TTC549 (cell line): Measurements from ENCODE around the gene GIPC3.
"Not testable (repeated sequence)": the region's sequence is repeated elsewhere in the genome, so short reads cannot be mapped to it uniquely, and the experiment has no call there.

ENCODE experiments used
- FAIRE-seq: peaks from 2 replicates; lab custom pipeline; 2012; peaks lifted over from hg19 to GRCh38; lab: Jason Lieb, UNC

GIPC3 gene

DNA sequence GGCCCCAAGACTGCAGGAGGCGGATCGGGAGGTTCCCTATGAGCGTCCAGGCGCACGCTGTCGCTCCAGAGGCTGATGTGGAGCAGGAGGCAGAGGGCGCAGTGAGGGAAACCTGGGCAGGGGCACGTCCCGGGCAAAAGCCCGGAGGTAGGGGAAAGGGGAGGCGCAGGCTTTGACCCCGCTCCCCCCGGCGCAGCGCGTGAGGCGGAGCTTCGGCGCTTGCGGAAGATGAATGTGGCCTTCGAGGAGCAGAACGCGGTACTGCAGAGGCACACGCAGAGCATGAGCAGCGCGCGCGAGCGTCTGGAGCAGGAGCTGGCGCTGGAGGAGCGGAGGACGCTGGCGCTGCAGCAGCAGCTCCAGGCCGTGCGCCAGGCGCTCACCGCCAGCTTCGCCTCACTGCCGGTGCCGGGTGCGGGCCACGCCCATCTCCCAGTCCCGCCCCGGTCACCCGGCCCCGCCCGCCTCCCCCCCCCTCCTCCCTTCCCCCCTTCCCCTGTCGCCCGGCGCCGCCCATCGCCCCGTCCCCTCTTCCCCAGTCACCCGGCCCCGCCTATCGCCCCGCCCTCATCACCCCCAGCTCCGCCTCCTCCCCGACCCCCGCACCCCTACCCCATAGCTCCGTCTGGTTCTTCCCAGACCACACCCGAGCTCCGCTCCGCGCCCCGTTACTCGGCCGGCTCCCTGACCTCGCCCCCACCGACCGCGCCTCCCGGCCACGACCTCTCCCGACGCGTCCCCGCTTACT, 8.4 kb upstream of the GIPC3 start:
- no peak for FAIRE-seq

DNA sequence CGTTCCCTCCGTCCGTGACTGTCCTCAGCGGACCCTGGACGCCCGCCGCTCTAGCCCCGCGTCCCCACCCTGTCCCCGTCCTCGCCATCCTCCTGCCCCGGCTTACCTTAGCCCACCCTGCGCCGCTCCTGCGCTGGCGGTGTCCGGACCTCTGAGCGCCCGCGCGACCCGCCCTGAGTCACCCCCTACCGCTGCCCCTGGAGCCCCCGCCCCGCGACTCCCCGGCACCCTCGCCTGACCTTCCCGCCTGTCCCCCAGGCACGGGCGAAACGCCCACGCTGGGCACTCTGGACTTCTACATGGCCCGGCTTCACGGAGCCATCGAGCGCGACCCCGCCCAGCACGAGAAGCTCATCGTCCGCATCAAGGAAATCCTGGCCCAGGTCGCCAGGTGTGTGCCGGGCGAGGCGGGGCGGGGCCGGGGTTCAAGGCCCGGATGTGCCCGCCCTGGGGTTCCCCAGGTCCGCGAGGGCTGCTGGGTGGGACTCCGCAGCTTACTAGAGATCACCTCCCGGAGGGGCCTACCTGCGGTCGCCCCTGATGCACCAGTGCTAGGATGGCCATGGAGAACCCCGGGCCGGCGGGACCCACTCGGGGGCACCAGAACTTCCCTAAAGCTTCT, 7.4 kb upstream of the GIPC3 start:
- FAIRE-seq = no peak

DNA sequence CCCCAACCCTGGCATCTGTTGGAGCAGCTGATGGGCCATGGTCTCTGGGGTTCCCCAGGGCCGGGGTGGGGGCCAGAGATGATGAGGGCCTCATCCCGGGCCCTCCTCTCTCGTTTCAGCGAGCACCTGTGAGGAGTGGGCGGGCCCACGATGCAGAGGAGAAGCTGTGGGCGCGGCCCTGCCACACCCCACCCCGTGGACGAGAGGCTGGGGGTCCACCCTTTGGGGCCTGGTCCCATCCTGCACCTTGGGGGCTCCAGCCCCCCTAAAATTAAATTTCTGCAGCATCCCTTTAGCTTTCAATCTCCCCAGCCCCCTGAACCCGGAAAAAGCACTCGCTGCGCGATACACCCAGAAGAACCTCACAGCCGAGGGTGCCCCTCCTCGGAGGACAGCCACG, 6.9 kb upstream of the GIPC3 start:
- no peak for FAIRE-seq

DNA sequence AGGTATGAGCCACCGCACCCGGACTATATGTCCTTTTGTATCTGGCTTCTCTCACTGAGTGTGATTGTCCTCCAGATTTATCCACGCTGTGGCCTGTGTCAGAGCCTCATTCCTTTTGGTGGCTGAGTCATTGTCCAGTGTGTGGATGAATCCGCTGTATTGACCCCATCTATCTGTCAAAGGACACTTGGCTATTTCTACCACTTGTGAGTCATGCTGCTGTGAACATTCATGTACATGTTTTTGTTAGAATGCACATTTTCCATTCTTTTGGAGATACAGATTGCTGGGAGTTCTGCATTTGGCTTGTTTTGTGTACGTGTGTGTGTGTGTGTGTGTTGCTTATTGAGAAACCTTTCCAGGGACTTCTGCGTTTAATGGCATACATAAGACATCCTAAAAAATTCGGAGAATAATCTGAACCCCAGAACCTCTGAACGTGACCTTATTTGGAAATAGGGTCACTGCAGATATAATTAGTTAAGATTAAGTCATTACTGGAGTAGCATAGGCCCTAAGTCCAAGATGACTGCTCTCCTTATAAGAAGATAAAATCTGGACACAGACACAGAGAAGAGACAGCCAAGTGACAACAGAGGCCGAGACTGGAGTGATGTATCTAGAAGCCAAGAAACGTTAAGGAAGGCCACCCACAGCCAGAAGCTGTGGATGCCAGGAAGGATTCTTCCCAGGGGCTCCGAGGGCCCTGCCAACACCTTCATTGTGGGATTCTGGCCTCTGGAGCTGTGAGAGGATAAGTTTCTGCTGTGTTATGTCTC, 4.9 kb upstream of the GIPC3 start:
- FAIRE-seq = no peak

DNA sequence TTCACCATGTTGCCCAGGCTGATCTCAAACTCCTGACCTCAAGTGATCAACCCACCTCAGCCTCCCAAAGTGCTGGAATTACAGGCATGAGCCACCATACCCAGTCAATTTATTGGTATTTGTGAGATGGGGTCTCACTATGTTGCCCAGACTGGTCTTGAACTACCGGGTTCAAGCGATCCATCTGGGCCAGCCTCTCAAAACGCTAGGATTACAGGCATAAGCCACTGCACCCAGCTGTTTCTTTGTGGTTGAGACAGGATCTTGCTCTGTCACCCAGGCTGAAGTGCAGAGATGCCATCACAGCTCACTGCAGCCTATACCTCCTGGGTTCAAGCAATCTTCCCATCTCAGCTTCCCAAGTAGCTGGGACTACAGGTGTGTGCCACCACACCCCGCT, 3.5 kb upstream of the GIPC3 start:
- not testable (repeated sequence) for FAIRE-seq

DNA sequence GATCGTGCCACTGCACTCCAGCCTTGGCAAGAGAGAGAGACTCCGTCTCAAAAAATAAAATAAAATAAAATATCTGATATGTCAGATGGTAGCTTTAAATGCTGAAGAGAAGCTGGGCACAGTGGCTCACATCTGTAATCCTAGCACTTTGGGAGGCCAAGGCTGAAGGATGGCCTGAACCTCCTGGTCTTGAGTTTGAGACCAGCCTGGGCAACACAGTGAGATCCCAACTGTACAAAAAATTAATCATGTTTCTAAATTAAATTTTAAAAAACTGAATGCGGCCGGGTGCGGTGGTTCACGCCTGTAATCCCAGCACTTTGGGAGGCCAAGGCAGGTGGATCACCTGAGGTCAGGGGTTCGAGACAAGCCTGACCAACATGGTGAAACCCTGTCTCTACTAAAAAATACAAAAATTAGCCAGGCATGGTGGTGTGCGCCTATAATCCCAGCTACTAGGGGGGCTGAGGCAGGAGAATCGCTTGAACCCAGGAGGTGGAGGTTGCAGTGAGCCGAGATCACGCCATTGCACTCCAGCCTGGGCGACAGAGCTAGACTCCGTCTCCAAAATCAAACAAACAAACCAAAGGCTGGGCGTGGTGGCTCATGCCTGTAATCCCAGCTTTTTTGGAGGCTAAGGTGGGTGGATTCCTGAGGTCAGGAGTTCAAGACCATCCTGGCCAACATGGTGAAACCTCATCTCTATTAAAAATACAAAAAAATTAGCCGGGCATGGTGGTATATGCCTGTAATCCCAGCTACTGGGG, 1.1 kb upstream of the GIPC3 start:
- not testable (repeated sequence) for FAIRE-seq

DNA sequence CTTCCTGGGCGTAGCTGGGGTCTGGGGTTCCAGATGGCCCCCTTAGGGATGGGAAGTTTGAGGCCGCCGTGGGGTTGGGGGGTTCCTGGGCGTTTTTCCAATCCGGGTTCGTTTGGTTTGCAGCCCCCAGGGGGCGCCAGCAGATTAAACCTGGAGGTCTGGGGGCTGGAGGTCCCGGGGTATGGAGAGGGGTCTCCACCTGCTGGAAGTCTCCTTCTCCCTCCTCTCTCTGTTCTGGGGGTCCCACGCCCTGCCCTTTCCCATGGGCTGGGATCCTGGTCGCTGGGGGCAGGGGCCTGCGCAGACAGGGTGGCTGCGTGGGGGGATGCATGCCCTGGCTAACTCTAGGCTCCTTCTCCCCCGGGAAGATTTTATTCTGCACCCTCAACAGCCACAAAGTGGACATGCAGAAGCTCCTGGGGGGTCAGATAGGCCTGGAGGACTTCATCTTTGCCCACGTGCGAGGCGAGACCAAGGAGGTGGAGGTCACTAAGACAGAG, 899 bp downstream of the GIPC3 start:
- no peak for FAIRE-seq

DNA sequence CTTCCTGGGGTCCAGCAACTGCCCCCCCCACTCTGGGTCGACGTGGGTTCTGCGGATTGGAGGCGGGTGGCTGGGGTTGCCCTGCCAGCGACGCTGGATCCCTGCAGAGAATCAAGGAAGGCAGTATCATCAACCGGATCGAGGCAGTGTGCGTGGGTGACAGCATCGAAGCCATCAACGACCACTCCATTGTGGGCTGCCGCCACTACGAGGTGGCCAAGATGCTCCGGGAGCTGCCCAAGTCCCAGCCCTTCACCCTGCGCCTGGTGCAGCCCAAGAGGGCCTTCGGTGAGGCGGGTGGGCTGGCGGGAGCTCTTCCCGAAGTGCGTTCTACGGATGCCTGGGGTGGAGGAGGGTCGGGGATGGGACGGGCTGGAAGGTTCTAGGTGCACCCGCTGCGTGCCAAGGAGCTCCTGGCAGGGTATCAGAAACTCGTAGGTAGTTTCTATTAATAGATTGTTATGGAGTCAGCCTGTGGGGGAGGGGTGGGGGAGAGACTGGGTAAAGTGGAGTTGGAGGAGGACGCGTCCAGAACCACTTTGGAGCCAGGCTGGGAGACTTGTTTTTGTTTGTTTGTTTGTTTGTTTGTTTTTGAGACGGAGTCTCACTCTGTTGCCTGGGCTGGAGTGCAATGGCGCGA, 1.5 kb downstream of the GIPC3 start:
- FAIRE-seq = no peak

DNA sequence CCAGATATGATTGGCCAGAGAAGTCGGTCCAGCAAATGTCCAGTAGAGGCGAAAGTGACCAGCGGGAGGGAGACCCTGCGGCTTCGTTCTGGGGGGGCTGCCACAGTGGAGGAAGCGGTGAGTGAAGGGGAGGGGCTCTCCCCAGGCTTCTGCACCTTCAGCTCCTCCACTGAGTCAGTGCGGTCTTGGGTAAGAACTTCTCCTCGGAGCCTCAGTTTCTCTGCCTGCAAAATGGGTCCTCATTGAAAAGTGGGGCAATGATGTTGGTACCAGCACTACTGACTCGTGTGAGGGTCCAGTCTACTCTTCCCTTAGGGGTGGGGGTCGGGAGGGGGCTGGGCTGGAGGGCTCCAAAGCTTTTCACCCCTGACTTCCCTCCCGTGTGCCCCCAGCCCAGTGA, 4.2 kb downstream of the GIPC3 start:
- FAIRE-seq = no peak

DNA sequence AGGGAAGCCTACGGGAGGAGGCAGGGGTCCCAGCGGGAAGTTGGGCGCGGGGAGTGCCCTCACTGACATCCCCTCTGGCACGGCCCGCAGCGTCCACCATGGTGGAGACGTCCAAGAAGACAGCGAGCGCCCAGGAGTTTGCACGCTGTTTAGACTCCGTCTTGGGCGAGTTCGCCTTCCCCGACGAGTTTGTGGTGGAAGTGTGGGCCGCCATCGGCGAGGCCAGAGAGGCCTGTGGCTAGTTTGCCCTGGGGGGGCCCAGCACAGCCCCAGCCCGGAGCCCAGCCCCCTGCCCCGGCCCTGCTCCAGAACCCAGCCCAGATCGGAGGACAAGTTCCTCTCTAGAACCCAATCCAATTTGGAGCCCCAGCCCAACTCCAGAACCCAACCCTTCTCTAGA, 4.7 kb downstream of the GIPC3 start:
- no peak for FAIRE-seq

DNA sequence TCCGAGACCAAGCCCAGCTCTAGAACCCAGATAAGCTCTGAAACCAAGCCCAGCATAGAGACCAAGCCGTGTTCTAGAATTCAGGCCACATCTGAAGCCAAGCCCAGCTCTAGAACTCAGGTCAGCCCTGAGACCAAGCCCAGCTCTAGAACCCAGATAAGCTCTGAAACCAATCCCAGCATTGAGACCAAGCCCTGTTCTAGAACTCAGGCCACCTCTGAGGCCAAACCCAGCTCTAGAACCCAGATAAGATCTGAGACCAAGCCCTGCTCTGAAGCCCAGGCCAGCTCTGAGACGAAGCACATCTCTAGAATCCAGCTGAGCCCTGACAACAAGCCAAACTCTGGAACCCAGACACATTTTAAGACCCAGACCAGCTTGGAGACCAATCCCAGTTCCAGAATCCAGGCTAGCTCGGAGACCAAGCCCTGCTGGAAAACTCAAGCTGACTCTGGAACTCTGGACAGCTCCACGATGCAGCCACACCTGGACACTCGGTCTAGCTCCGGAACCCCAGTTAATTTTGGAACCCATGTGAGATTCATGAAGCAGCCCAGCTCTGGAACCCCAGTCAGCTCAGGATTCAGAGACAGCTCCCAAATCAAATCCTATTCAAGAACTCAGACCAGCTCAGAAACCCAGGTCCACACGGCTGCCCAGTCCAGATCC, 5.8 kb downstream of the GIPC3 start:
- no peak for FAIRE-seq

DNA sequence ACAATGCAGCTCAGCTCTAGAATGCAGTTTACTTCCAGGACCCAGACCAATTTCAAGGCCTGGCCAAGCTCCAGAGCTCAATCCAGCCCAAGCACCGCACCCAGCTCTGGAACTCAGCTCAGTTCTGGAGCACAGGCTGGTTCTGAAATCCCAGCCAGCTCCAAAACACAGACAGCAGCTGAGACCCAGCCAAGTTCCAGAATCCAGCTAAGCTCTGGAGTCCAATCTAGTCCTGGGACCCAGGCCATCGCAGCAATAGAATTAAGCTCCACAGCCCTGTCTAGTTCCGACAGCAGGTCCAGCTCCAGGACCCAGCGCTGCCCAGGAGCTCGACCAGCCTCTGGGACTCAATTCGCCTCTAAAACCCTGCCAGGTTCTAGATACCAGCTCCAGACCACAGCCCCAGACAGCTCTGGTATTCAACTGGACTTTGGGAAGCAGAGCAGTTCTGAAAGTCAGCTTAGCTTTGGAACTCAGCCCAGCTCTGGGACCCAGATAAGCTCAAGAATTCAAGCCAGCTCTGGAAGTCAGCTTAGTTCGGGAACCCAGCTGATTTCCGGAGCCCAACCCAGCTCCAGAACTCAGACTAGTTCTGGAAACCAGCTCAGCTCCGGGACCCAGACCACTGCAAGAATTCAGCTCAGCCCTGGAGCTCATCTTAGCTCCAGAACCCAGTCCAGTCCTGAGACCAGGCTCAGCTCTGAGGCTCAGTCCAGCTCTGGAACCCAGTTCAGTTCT, 6.8 kb downstream of the GIPC3 start:
- no peak for FAIRE-seq

DNA sequence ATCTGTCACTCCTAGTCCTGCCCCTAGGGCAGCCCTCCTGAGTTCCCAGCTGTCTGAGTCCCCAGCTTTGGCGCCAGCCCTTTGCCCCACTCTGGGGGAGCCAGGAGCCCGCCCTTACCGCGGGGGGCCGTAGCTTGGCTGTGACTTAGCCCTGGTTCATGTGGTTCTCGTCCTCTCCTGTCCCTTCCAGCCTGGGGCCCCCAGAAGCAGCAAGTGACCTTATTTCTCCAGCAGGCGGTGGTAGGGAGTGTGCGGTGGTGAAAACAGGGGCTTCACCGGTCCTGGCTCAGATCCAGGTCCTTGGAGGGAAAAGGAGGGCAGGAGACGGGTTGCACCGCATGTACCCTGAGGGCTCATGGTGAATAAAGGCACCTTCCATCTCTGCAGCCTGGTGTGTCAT, 7.9 kb downstream of the GIPC3 start:
- no peak for FAIRE-seq

DNA sequence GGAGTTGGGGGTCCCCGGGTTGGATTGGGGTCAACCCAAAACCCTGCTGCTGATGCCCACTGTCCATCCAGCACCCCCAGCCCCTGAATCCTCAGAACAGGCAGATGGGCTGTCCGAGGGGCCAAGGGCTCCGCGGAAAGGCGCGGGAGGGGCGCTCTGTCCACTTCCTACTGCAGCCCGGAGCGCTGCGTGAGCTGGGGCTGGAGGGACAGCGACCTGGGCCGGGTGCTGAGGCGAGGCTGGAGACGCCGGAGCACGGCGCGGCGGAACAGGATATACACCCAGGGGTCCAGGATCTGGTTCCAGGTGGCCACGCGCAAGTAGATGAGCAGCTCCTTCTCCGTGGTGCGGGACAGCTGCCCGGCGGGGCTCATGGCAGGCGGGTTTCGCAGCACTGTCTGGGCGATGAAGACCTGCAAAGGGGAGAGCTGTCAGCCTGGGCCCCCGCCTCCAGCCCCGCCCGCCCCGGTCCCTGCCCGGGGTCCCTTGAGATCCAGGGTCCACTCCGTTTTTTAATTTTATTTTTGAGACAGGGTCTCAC, 10.3 kb downstream of the GIPC3 start:
- FAIRE-seq = no peak

DNA sequence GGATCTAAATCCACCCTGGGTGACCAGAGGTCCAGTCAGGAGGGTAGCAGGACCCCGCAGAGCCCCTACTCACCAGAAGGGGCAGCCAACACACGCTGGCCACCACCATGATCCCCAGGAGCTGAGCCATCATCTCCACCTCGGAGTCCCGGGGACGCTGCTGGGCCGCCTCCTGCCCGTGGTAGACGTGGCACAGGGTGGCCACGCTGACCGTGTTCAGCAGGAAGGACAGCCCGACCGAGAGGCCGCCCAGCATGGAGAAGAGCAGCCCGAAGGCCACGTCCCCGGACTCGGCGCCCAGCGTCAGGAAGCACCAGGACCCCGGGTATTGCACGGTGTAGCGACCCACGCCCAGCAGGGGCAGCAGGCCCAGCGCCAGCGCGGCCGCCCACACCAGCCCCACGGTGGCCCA, 14.5 kb downstream of the GIPC3 start:
- no peak for FAIRE-seq

DNA sequence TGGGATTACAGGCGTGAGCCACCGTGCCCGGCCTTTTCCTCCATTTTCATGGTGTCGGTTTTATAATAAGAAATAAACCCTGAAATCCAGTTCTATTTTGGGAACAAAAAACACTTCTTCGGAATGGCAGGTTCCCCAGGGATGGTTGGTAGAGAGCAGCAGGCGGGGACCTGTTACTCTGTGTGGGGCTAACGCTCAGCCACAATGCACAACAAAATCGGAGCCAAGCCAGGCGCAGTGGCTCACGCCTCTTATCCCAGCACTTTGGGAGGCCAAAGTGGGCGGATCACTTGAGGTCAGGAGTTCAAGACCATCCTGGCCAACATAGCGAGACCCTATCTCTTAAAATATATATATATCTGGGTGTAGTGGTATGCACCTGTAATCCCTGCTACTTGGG, 15.7 kb downstream of the GIPC3 start:
- no peak for FAIRE-seq

DNA sequence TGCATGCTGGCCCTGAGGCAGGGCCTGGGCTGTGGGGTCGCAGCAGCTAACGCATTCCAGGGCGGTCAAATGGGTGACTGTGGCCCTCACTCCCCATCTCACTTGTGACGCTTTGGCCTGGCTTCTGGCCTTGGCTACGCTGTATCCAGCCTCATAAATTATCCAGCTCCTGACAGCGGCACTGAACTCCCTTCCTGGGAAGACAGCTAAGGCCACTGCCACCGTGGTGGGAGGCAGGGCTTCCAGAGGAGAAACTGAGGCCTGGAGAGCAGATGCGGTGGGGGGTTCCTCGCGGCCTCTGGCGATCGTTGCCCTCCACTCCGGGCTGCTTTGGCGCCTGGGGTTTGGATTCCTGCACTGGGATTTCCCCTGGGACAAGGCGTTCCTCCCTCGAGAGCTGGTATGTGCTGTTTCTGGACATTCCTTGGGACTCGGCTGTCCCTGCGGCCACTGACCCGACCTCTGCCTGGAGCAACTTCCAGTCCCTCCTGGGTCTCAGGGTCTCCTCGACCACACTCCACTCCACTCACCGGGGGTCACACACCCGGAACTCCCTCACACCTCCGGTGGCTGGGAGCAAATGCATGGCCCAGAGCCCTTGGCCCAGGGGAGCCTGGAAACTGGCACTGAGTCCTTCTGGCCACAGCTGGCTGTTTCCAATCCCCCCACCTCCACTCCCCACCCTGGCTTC, 18.0 kb downstream of the GIPC3 start:
- FAIRE-seq = no peak

DNA sequence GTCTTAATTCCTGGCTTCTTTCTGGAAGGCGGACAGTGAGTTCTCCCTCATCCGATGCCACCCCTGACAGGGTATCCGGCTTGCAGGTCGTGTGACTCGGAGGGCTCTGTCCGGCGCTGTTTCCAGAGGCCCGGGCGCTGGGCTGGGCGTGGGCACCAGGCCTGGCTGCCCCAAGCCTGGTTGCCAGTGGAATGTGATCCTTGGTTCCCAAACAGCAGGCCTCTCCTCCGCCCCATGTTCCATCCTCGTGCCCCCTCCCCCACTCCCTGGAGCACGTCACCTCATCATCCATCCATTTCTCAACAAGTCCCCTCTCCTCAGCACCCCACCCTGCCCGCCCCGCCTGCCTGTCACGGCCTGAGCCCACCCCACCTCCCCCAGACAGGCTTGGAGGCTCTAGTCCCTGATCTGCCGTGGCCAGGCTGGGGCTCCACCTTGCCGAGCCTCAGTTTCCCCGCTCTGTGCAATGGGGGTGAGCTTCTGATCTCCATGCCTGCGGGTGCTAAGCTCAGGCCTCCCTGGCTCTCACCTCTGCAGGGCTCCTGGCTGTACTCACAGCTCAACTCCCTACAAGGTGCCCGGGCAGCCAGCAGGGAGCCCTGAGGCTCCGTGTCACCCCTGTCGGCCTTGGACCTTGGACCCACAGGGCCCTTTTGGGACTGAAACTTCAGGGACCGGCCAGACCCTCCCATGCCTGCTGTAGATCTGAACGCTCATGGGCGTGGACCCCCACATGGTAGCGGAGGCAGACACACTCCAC, 19.1 kb downstream of the GIPC3 start:
- FAIRE-seq = no peak

DNA sequence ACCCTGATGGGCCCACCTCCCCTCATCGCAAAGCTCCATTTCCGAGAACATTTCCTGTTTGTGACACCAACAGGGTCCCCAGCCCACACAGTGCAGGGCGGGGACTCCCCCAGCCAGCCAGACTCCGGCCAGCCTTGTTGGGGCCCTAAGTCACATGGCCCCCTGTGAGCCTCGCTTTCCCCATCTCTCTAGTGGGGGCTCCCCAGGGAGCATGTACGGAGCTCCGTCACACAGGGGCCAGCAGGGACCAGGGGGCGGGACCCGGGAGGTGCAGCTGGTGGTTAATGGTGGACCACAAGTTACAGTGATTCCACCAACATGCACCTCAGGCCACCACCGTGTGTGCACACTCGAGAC, 19.7 kb downstream of the GIPC3 start:
- FAIRE-seq = no peak
